H1 (cell line): ENCODE measurements around the gene CRTAC1. TPM values are rescaled to one million over a fixed set of nuclear protein-coding genes. Genes with fewer than 3 reads are reported as not detected.

ENCODE experiments used
- BACH1 ChIP-seq: IDR thresholded peaks from 2 replicates; pipeline ENCODE4 v1.6.1; 2012; ENCODE audit warnings: low read length, improper control_type of control experiment
- BRCA1 ChIP-seq: IDR thresholded peaks from 2 replicates; pipeline ENCODE4 v1.6.1; 2012; ENCODE audit warnings: low read depth, low read length, improper control_type of control experiment
- CEBPB ChIP-seq: IDR thresholded peaks from 2 replicates; pipeline ENCODE4 v1.6.1; 2012; ENCODE audit warnings: low read depth, low read length
- CHD1 ChIP-seq: IDR thresholded peaks from 2 replicates; pipeline ENCODE4 v1.6.1; 2012; ENCODE audit warnings: low read depth, low read length, improper control_type of control experiment
- EGR1 ChIP-seq: IDR thresholded peaks from 2 replicates; pipeline ENCODE4 v1.6.1; 2011; ENCODE audit warnings: low read depth, low read length, borderline replicate concordance
- EP300 ChIP-seq, 2 experiments: IDR thresholded peaks; 1 replicate in 1 of 2; 2 replicates in 1 of 2; pipeline ENCODE4 v1.6.1; 2011 to 2012; ENCODE audit warnings: low read depth in 2 of 2, low read length in 2 of 2, mild to moderate bottlenecking in 2 of 2, borderline replicate concordance in 1 of 2, inconsistent platforms in 1 of 2, moderate library complexity in 1 of 2
- GABPA ChIP-seq: IDR thresholded peaks from 2 replicates; pipeline ENCODE4 v1.6.1; 2011; ENCODE audit warnings: mild to moderate bottlenecking, low read length, moderate library complexity, borderline replicate concordance; ENCODE audit not compliant: insufficient read depth
- HDAC6 ChIP-seq: IDR thresholded peaks from one replicate; pipeline ENCODE4 v1.7.1; 2012; ENCODE audit warnings: low read depth, mild to moderate bottlenecking, inconsistent platforms, low read length, moderate library complexity
- KDM1A ChIP-seq: fragments of 200-600, 300-600 bp; sonication (generic); IDR thresholded peaks from 2 replicates; pipeline ENCODE4 v1.7.1; 2016; ENCODE audit warnings: mild to moderate bottlenecking, low read length, borderline replicate concordance
- RAD21 ChIP-seq, 2 experiments: IDR thresholded peaks in 1 of 2; conservative IDR thresholded peaks in 1 of 2; 2 replicates each; pipeline ENCODE4 v1.6.1; 2011; ENCODE audit warnings: low read depth in 2 of 2, low read length in 2 of 2, improper control_type of control experiment in 1 of 2, inconsistent platforms in 1 of 2, mild to moderate bottlenecking in 1 of 2, moderate library complexity in 1 of 2
- RNF2 ChIP-seq: fragments of 200-900, 300-1000 bp; sonication (generic); IDR thresholded peaks from 2 replicates; pipeline ENCODE4 v1.7.1; 2016; ENCODE audit warnings: borderline replicate concordance, low read depth, mild to moderate bottlenecking, antibody characterized with exemption, low read length; ENCODE audit not compliant: poor library complexity, severe bottlenecking; ENCODE audit errors: missing control alignments
- SP1 ChIP-seq: IDR thresholded peaks from 2 replicates; pipeline ENCODE4 v1.6.1; 2011; ENCODE audit warnings: low read depth, low read length
- SP4 ChIP-seq: IDR thresholded peaks from 2 replicates; pipeline ENCODE4 v1.6.1; 2012; ENCODE audit warnings: low read length, inconsistent platforms
- SUZ12 ChIP-seq: fragments of 200-600 bp; sonication (generic); IDR thresholded peaks from 2 replicates; pipeline ENCODE4 v1.6.1; 2012; ENCODE audit warnings: mild to moderate bottlenecking, inconsistent platforms, low read length, moderate library complexity, mixed read lengths
- TEAD4 ChIP-seq: IDR thresholded peaks from 2 replicates; pipeline ENCODE4 v1.6.1; 2012; ENCODE audit warnings: low read depth, low read length, inconsistent platforms, mixed read lengths
- polyA plus RNA-seq, 7 experiments: library from polyadenylated mRNA; depleted of rRNA in 3 of 7; stranded (reverse) in 5 of 7; unstranded in 2 of 7; fragments of >200 nt in 5 of 7; fragments of 200-250 nt in 2 of 7; gene quantifications; 1 replicate in 5 of 7; 2 replicates in 1 of 7; 4 replicates in 1 of 7; pipeline versions ENCODE4 v1.2.1 to v1.2.3, GENCODE V29; 2011 to 2013; ENCODE audit warnings: missing spikeins in 2 of 7, mixed read lengths in 2 of 7
- total RNA-seq: library from RNA; stranded (reverse); fragmentation: NEBNext Ultra II Directional; extraction: Animal tissue kit (Norgen Biotek cat#: 25700); gene quantifications from 2 replicates; pipeline ENCODE4 v1.2.1, GENCODE V29; 2021
- TF ChIP-seq, protein P1 (sequence below): IDR thresholded peaks from 2 replicates; pipeline ENCODE4 v1.6.1; 2012; ENCODE audit warnings: inconsistent platforms

Gene CRTAC1
- total and polyA plus RNA-seq, 2 of the 8 experiments (the other 6 are each of a cell fraction or from before 2014, with no cell fraction given), result 0.91 to 1.2 TPM

DNA sequence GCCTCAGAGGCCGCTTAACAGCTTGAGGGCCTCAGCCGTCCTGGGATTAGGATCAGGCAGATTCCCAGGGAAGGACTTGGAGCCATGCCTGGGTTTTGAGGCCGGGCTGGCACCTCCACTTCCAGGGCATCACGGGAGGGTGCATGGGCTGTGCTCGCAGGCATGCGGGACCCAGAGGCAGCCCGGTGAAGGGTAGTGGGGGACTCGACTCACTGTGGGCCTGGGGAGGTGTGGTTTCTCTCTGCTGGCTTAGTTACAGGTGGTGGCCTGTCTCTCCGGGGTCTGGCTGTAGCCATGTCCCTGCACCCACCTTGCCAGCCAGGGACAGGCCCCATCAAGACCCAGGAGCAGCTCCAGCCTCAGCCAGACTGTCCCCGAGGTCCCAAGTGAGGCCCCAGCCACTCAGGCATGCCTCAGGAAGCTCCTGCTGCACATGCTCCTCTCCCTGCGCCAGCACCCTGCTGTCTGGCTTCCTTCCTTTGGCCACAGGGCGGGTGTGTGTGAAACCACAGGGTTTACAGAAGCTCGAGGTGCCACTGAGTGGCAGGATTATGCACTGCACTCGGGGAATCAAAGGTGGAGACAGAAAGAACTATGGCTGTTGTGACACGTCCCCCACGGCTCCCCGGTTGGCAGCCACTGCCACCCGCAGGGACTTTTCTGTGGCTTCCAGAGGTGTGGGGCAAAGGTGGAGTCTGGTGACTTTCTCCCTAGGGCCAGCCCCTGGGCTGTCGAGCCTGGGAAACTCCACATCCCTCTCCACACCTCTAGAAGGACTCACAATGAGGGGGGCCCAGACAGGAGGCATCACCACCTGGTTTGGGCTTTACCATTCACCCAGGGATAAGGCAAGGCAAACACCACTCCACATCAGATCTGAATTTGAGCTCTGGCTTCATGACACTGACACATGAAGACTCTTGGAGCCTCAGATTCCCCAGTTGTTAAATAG lies 161.1 kb downstream of the CRTAC1 start (continued):
- TF ChIP-seq RNF2 (no peak), CHD1 (no peak), SP4 (no peak), EP300 (IDR thresholded peaks at IDR 0.05; ENCODE audit: borderline replicate concordance in 1 of 2, low read depth in 2 of 2, low read length in 2 of 2) (no peak), SP1 (no peak), BACH1 (no peak), EGR1 (peak; percentile 82), TEAD4 (no peak), HDAC6 (no peak), SUZ12 (no peak), RAD21 (IDR thresholded peaks at IDR 0.05 in 1 of 2, conservative IDR thresholded peaks at IDR 0.05 in 1 of 2; ENCODE audit: low read depth in 2 of 2, low read length in 2 of 2) (peak; percentile 84 to 88), KDM1A (no peak), BRCA1 (no peak), CEBPB (no peak), GABPA (peak; percentile 69; the same call in 1 of the 2 replicates)
- TF ChIP-seq, protein P1, sequence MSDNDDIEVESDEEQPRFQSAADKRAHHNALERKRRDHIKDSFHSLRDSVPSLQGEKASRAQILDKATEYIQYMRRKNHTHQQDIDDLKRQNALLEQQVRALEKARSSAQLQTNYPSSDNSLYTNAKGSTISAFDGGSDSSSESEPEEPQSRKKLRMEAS, result peak; percentile 80
